Measurements from ENCODE around the gene STAG1. TPM values are rescaled to one million over a fixed set of nuclear protein-coding genes. Genes with fewer than 3 reads are reported as not detected.

The STAG1 gene
- total and polyA plus RNA-seq, 2 experiments from 2014 or later, result 9.0 to 21.9 TPM

- H3K9me3 Mint-ChIP-seq, result no peaks in the 10 kb centered on the region
- H3K27ac Mint-ChIP-seq, result no peak overlapping the region
- H3K4me1 ChIP-seq (ENCODE audit: insufficient read depth), result peaks cover 8% of the 10 kb centered on the region; the same call in 1 of the 2 replicates
- peaks cover 8% of the 10 kb centered on the region; the same call in 2 of the 3 replicates for H3K4me1 Mint-ChIP-seq
- H3K27ac ChIP-seq (ENCODE audit: low read depth), result no peak overlapping the region
- ATAC-seq (no peak), DNase-seq (ENCODE audit: low spot score) (no peak)
- no peaks in the 10 kb centered on the region for H3F3A ChIP-seq (replicated peaks; ENCODE audit: low read depth)
- no peaks in the 10 kb centered on the region for H4K20me1 ChIP-seq (replicated peaks; ENCODE audit: insufficient read depth)
- no peaks in the 10 kb centered on the region for H3K27me3 Mint-ChIP-seq (ENCODE audit: insufficient read depth, low read depth, poor library complexity)
- TF ChIP-seq CTCF (conservative IDR thresholded peaks at IDR 0.05; ENCODE audit: low read depth in 2 of 2), result peak; percentile 42 to 48
- no peak for TF ChIP-seq POLR2AphosphoS5 (IDR thresholded peaks at IDR 0.05; ENCODE audit: low read depth)
- H2AFZ ChIP-seq, result no peak overlapping the region
- H3K27me3 ChIP-seq (ENCODE audit: insufficient read depth), result no peaks in the 10 kb centered on the region
- H3K4me3 ChIP-seq, result no peak overlapping the region
- no peaks in the 10 kb centered on the region for H3K36me3 ChIP-seq (ENCODE audit: insufficient read depth)
- H3K4me3 Mint-ChIP-seq, result no peak overlapping the region
- H3K9me2 ChIP-seq (ENCODE audit: insufficient read depth), result no peaks in the 10 kb centered on the region
- H3K79me2 ChIP-seq (replicated peaks; ENCODE audit: insufficient read depth), result no peaks in the 10 kb centered on the region
- no peaks in the 10 kb centered on the region; the same call in 2 of the 3 replicates for H3K36me3 Mint-ChIP-seq (ENCODE audit: low read depth)
- no peak overlapping the region for H3K4me2 ChIP-seq
Measured at GRCh38 chr3:136545664-136546268, 206.4 kb downstream of the STAG1 start.

- Mint-ChIP-seq H3K4me3 (no peak overlapping the region), H3K4me1 (peaks cover 8% of the 10 kb centered on the region; the same call in 2 of the 3 replicates), H3K36me3 (ENCODE audit: low read depth) (no peaks in the 10 kb centered on the region; the same call in 2 of the 3 replicates), H3K27me3 (ENCODE audit: insufficient read depth, low read depth, poor library complexity) (no peaks in the 10 kb centered on the region), H3K9me3 (no peaks in the 10 kb centered on the region), H3K27ac (no peak overlapping the region)
- ATAC-seq (no peak), DNase-seq (ENCODE audit: low spot score) (no peak)
- H3K4me3 ChIP-seq, result no peak overlapping the region
- no peak overlapping the region for H3K4me2 ChIP-seq
- no peaks in the 10 kb centered on the region for H3K9me2 ChIP-seq (ENCODE audit: insufficient read depth)
- H3K4me1 ChIP-seq (ENCODE audit: insufficient read depth), result peaks cover 8% of the 10 kb centered on the region; the same call in 1 of the 2 replicates
- H4K20me1 ChIP-seq (replicated peaks; ENCODE audit: insufficient read depth), result no peaks in the 10 kb centered on the region
- H3K27me3 ChIP-seq (ENCODE audit: insufficient read depth), result no peaks in the 10 kb centered on the region
- no peaks in the 10 kb centered on the region for H3F3A ChIP-seq (replicated peaks; ENCODE audit: low read depth)
- no peak overlapping the region for H3K27ac ChIP-seq (ENCODE audit: low read depth)
- no peak overlapping the region for H2AFZ ChIP-seq
- no peaks in the 10 kb centered on the region for H3K79me2 ChIP-seq (replicated peaks; ENCODE audit: insufficient read depth)
- H3K36me3 ChIP-seq (ENCODE audit: insufficient read depth), result no peaks in the 10 kb centered on the region
- no peak for TF ChIP-seq STAT1 (IDR thresholded peaks at IDR 0.05; ENCODE audit: unreplicated experiment)
- TF ChIP-seq ZNF114 (CRISPR knock-in tag; IDR thresholded peaks at IDR 0.05), result no peak
- no peak for TF ChIP-seq CTCF (conservative IDR thresholded peaks at IDR 0.05; ENCODE audit: low read depth in 2 of 2)
- TF ChIP-seq POLR2AphosphoS5 (IDR thresholded peaks at IDR 0.05; ENCODE audit: low read depth), result no peak
- TF ChIP-seq ZNF462 (CRISPR knock-in tag; IDR thresholded peaks at IDR 0.05), result no peak
- no peak for TF ChIP-seq CREB1 (CRISPR knock-in tag; IDR thresholded peaks at IDR 0.05; ENCODE audit: low read depth)
- TF ChIP-seq ZNF331 (CRISPR knock-in tag; IDR thresholded peaks at IDR 0.05; ENCODE audit: low read depth), result no peak
- TF ChIP-seq EZH2 (IDR thresholded peaks at IDR 0.05; ENCODE audit: low read depth, unreplicated experiment), result no peak
- TF ChIP-seq NANOG (IDR thresholded peaks at IDR 0.05; ENCODE audit: borderline replicate concordance), result no peak
- TF ChIP-seq EZH2phosphoT487 (IDR thresholded peaks at IDR 0.05; ENCODE audit: unreplicated experiment), result no peak
- TF ChIP-seq JUNB (IDR thresholded peaks at IDR 0.05; ENCODE audit: unreplicated experiment), result no peak
Measured at GRCh38 chr3:136544532-136544931, 207.6 kb downstream of the STAG1 start.
